Calu3 (cell line): ENCODE results near the gene NIPA2. TPM values are rescaled to one million over a fixed set of nuclear protein-coding genes. Genes with fewer than 3 reads are reported as not detected.

Experiments used
- BruUV-seq: library from RNA; stranded (reverse); fragments of 400-500 nt; replicated peaks from 2 replicates; lab custom pipeline; 2021; lab: Mats Ljungman, UMichigan
- CTCF ChIA-PET: fragments of 300-600 bp; sonication (Branson Sonifier 250); formaldehyde crosslinking; loops from one replicate; lab custom pipeline; 2022; ENCODE audit warnings: antibody characterized with exemption; lab: Charles Lee
- DNase-seq: peaks from one replicate; pipeline ENCODE4 v3.0.0; 2022
- H3K27ac Mint-ChIP-seq: one replicate; pipeline ENCODE4 v1.8.0; 2022; ENCODE audit warnings: mixed read lengths; ENCODE audit not compliant: unreplicated experiment
- H3K27me3 Mint-ChIP-seq: one replicate; pipeline ENCODE4 v1.8.0; 2022; ENCODE audit warnings: mixed read lengths; ENCODE audit not compliant: unreplicated experiment
- H3K36me3 Mint-ChIP-seq: one replicate; pipeline ENCODE4 v1.8.0; 2022; ENCODE audit warnings: mild to moderate bottlenecking, moderate library complexity, mixed read lengths; ENCODE audit not compliant: insufficient read depth, unreplicated experiment
- H3K4me1 Mint-ChIP-seq: one replicate; pipeline ENCODE4 v1.8.0; 2022; ENCODE audit warnings: mild to moderate bottlenecking, low read depth, mixed read lengths; ENCODE audit not compliant: unreplicated experiment
- H3K4me3 Mint-ChIP-seq: one replicate; pipeline ENCODE4 v1.8.0; 2022; ENCODE audit warnings: mild to moderate bottlenecking, low read depth, moderate library complexity, mixed read lengths; ENCODE audit not compliant: unreplicated experiment
- H3K9me3 Mint-ChIP-seq: one replicate; pipeline ENCODE4 v1.8.0; 2022; ENCODE audit warnings: low read depth, mixed read lengths; ENCODE audit not compliant: unreplicated experiment
- CTCF ChIP-seq: fragments of 200-600 bp; IDR thresholded peaks from one replicate; pipeline ENCODE4 v1.8.0; 2022; ENCODE audit warnings: antibody characterized with exemption; ENCODE audit not compliant: unreplicated experiment
- intact Hi-C: fragments of 100-400 bp; cut with micrococcal nuclease; formaldehyde crosslinking; loops from one replicate; pipeline ENCODE4 v1.10.0; 2022; ENCODE audit not compliant: unreplicated experiment
- total RNA-seq: library from RNA; stranded (reverse); gene quantifications from 2 replicates; pipeline ENCODE4 v1.2.3, GENCODE V29; 2022

Gene NIPA2
- total RNA-seq, 1 experiment from 2014 or later: 26.0 TPM

- no peak overlapping the region for H3K4me3 Mint-ChIP-seq
- no peak for DNase-seq
- H3K4me1 Mint-ChIP-seq: no peaks in the 10 kb centered on the region
- no peaks in the 10 kb centered on the region for H3K36me3 Mint-ChIP-seq
- CTCF ChIA-PET: no interaction called here
- BruUV-seq: no TSS peak
- TF ChIP-seq CTCF: no peak
- no peak overlapping the region for H3K27ac Mint-ChIP-seq
- no peaks in the 10 kb centered on the region for H3K9me3 Mint-ChIP-seq
- intact Hi-C loops: no loop called here
- no peaks in the 10 kb centered on the region for H3K27me3 Mint-ChIP-seq
Observed at GRCh38 chr15:22823495-22824128, 14.9 kb upstream of the NIPA2 start.

GRCh38 chr15:22827125-22827524, 11.3 kb upstream of the NIPA2 start:
- TF ChIP-seq CTCF: no peak
- CTCF ChIA-PET: no interaction called here
- H3K36me3 Mint-ChIP-seq: no peaks in the 10 kb centered on the region
- intact Hi-C loops: no loop called here
- no peaks in the 10 kb centered on the region for H3K27me3 Mint-ChIP-seq
- no peak for DNase-seq
- no peaks in the 10 kb centered on the region for H3K4me1 Mint-ChIP-seq
- H3K9me3 Mint-ChIP-seq: no peaks in the 10 kb centered on the region
- BruUV-seq: no TSS peak
- no peak overlapping the region for H3K27ac Mint-ChIP-seq
- H3K4me3 Mint-ChIP-seq: no peak overlapping the region

GRCh38 chr15:22831473-22831872, 7.0 kb upstream of the NIPA2 start:
- Mint-ChIP-seq H3K27ac (no peak overlapping the region), H3K4me3 (no peak overlapping the region), H3K27me3 (no peaks in the 10 kb centered on the region), H3K36me3 (no peaks in the 10 kb centered on the region), H3K4me1 (no peaks in the 10 kb centered on the region), H3K9me3 (no peaks in the 10 kb centered on the region)
- intact Hi-C loops: no loop called here
- TF ChIP-seq CTCF: no peak
- CTCF ChIA-PET: no interaction called here
- no TSS peak for BruUV-seq
- no peak for DNase-seq

GRCh38 chr15:22839046-22839695, 705 bp downstream of the NIPA2 start:
- Mint-ChIP-seq H3K27me3 (no peaks in the 10 kb centered on the region), H3K9me3 (no peaks in the 10 kb centered on the region), H3K4me3 (peak overlapping the region; percentile 66), H3K27ac (no peak overlapping the region), H3K4me1 (no peaks in the 10 kb centered on the region), H3K36me3 (peaks cover 38% of the 10 kb centered on the region)
- DNase-seq: no peak
- CTCF ChIA-PET: no interaction called here
- no peak for TF ChIP-seq CTCF
- BruUV-seq: no TSS peak
- intact Hi-C loops: no loop called here
